ENCODE measurements around the gene FTCD.

FTCD gene

DNA sequence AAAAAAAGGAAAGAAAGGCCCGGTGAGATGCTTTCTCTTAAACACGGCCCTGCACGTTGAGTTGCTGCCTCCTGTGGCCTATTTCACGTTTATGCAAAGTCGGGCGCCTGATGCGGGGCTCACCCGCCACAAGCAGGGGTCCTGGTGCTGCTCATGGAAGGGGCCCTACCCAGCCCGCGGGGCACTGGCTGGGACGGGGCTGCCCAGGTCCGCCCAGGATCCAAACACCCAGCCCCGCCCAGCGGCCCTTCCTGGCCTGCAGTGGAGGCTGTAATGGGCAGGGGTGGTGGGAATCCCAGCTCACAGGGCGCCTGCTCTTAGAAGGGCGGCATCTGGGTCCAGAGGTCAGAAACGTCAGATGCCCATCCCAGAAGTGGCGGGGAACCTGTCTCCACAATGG, 55.9 kb downstream of the FTCD start:
- no peak for DNase-seq (ENCODE audit: low read depth, low spot score)
- ChIA-PET CTCF (interaction anchor here (0.8 to 6.9 kb wide), 6 partner anchors 44 to 128 kb away, joined by 3 to 63 read pairs (median 4); no protein-coding TSS in a partner anchor), POLR2A (interaction anchor here (0.7 to 3.0 kb wide), 11 partner anchors 15 to 127 kb away, joined by 3 to 26 read pairs (median 5); partner anchors contain the start of gene COL6A1)
- peak overlapping the region; percentile 81 for H3K4me3 ChIP-seq (ENCODE audit: low read depth, low read length)
- TF ChIP-seq, protein P1, sequence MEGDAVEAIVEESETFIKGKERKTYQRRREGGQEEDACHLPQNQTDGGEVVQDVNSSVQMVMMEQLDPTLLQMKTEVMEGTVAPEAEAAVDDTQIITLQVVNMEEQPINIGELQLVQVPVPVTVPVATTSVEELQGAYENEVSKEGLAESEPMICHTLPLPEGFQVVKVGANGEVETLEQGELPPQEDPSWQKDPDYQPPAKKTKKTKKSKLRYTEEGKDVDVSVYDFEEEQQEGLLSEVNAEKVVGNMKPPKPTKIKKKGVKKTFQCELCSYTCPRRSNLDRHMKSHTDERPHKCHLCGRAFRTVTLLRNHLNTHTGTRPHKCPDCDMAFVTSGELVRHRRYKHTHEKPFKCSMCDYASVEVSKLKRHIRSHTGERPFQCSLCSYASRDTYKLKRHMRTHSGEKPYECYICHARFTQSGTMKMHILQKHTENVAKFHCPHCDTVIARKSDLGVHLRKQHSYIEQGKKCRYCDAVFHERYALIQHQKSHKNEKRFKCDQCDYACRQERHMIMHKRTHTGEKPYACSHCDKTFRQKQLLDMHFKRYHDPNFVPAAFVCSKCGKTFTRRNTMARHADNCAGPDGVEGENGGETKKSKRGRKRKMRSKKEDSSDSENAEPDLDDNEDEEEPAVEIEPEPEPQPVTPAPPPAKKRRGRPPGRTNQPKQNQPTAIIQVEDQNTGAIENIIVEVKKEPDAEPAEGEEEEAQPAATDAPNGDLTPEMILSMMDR (IDR thresholded peaks at IDR 0.05; ENCODE audit: insufficient read depth, low read length, missing control alignments), result no peak

DNA sequence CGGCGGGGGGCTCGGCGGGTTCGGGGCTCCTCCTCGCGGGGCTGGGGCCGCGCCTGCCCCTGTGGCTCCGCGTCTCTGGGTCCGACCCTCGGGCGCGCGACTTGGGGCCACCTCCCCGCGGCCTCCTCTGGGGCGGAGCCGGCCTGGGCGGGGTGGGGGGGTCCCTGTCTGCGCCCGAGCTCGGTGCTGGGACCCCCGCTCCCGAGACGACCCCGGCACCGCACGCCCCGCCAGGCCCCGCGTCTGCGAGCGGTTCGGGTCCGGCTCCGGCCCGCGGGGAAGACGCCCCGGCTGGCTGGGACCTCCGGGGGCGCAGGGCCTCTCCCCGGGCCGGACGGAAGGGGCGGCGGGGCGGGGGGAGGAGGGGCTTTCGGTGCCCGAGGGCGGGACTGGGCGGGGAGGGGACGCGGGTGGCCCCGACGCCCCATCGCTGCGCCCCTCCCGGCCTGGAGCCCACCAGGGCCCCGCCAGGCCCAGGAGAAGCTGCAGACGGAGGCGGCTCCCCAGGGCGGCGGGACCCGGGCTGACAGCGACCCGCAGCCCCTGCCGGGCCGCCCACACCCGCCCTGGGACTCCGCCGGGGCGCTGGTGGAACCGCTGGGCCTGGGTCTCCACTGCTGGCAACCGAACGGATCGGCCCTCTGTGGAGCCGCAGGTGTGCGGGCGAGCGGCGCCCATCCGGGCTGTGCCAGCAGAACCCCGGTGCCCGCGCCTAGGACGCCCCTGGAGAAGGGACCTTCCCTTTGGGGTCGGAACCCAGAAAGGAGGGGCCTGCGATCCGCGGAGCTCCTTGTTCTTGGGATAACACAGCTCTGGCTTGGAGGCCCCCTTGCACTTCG, 56.9 kb downstream of the FTCD start:
- ChIA-PET POLR2A (interaction anchor here (0.7 to 3.0 kb wide), 13 partner anchors 10 to 127 kb away, joined by 3 to 26 read pairs (median 3); partner anchors contain the start of gene COL6A1), CTCF (interaction anchor here (0.8 to 6.9 kb wide), 7 partner anchors 14 to 127 kb away, joined by 3 to 63 read pairs (median 3); partner anchors contain the start of gene COL6A1)
- TF ChIP-seq, protein P1 (IDR thresholded peaks at IDR 0.05; ENCODE audit: insufficient read depth, low read length, missing control alignments), result no peak
- H3K4me3 ChIP-seq (ENCODE audit: low read depth, low read length), result peak overlapping the region; percentile 81
- no peak for DNase-seq (ENCODE audit: low read depth, low spot score)

DNA sequence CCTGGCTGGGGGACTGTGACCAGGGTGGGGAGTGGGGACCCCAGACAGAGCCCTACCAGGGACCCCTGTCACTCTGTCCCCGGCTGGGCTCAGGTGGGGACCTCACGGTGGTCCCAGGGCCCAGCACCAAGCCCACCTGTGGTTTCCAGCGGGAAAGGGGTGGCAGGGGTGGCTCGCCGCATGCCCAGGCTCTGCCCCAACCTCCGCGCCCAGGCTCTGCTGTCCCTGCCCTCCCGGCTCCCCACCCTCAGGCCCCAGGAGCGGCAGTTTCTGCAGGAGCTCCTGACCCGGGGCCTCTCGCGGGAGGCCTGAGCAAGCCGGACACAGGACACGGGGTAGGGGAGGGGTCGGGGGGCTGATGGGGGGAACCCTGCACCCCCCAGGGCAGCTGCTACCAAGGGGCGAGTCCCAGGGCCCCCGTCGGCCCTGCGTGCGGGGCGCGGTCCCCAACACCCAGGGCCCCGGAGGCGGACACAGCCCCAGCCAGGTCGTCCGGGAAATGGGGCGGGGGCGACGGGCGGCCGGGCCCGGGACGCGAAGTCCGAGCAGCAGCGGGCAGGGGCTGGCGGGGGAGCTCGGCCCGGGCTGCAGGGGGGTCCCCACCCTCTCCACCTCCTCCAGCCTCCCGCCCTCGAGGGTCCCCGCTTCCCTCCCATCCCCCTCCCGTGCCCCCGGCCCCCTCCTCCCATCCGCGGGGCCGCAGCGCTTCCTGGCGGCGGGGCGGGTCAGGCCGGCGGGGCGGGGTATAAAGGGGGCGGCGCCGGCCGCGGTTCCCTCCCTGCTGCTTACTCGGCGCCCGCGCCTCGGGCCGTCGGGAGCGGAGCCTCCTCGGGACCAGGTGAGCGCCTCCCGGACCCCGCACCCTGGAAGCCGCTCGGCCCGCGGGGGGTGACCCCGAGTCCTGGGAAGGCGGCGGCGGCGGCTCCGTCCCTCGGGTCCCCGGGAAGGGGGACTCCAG, 57.8 kb downstream of the FTCD start, which contains the start of gene COL6A2:
COL6A2 (plus strand) TSS at position 777 of the 958 bp plus-strand sequence.
- peak within 1 kb of the TSS; percentile 81 for H3K4me3 ChIP-seq (ENCODE audit: low read depth, low read length)
- TF ChIP-seq, protein P1 (IDR thresholded peaks at IDR 0.05; ENCODE audit: insufficient read depth, low read length, missing control alignments), result peak; percentile 26
- no peak for DNase-seq (ENCODE audit: low read depth, low spot score)
- POLR2A ChIA-PET, result interaction anchor here (0.6 to 3.0 kb wide), 10 partner anchors 11 to 125 kb away, joined by 3 to 26 read pairs (median 4); no protein-coding TSS in a partner anchor
- CTCF ChIA-PET, result interaction anchor here (0.8 to 6.9 kb wide), 7 partner anchors 14 to 126 kb away, joined by 3 to 63 read pairs (median 3); partner anchors contain the start of gene COL6A1

DNA sequence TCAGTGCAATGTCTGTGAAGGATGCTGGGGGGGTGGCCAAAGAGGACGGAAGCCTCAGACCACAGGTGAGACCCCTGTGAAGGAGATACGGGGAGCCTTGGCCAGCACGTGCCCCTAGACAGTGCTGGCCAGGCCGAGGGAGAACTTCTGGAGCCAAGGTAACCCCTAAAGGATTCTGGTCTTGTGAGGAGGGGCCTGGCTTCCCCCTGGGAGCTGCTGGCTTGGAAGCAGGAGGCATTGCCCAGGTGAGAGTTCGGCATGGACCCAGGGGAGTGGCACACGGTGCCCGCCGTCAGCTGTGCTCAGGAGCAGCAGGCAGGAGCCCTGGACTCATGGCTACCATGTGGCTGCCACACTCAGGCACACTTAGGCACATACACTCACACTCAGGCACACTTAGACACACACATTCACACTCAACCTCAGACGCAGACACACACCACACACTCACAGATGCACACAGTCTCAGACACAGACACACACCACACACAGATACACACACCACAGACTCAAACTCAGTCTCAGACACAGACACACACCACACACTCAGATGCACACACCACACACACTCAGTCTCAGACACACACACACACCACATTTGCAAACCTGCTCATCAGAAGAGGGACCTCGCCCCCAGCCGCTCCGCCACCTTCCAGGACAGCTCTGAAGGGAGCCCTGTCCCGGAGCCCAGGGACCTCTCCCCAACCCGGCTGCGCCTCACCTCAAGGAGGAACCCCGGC, 58.6 kb downstream of the FTCD start:
- ChIA-PET CTCF (interaction anchor here (0.8 to 6.9 kb wide), 4 partner anchors 47 to 125 kb away, joined by 3 to 63 read pairs (median 3); partner anchors contain the start of gene COL6A1), POLR2A (interaction anchor here (0.6 to 1.7 kb wide), 7 partner anchors 12 to 124 kb away, joined by 3 to 9 read pairs (median 3); no protein-coding TSS in a partner anchor)

More for the DNA sequence above, 58.6 kb downstream of the FTCD start:
- DNase-seq (ENCODE audit: low read depth, low spot score), result no peak
- TF ChIP-seq, protein P1 (IDR thresholded peaks at IDR 0.05; ENCODE audit: insufficient read depth, low read length, missing control alignments), result no peak
- H3K4me3 ChIP-seq (ENCODE audit: low read depth, low read length), result peak overlapping the region; percentile 81
